Right lobe of liver (tissue), 6 donors: ENCODE measurements around the gene JAKMIP1. TPM values are rescaled to one million over a fixed set of nuclear protein-coding genes. Genes with fewer than 3 reads are reported as not detected.
A peak's percentile ranks its signal among the peaks of the same experiment; 100 is the strongest.

Source experiments
- ATAC-seq, 4 donors: fragments of 200-7000 bp; cut with Tn5 transposase; one replicate each; pipeline ENCODE4 v1.9.1; 2020; ENCODE audit warnings: mild to moderate bottlenecking in 4 of 4, moderate library complexity in 4 of 4
- DNase-seq, 3 donors: peaks; one replicate each; pipeline ENCODE4 v3.0.0-alpha.2; 2020
- H3K27ac ChIP-seq, 3 donors: fragments of 200-600 bp; one replicate each; pipeline ENCODE4 v1.8.0; 2022
- H3K27me3 ChIP-seq, 2 donors: fragments of 200-600 bp; one replicate each; pipeline ENCODE4 v1.8.0; 2022
- H3K36me3 ChIP-seq, 4 donors: fragments of 200-600 bp; sonication (generic) in 1 of 4; one replicate each; pipeline versions ENCODE4 v1.5.1 to v1.8.0; 2017 to 2022; ENCODE audit warnings: control low read depth in 1 of 4
- H3K4me1 ChIP-seq, 4 donors: fragments of 200-600 bp; sonication (generic) in 1 of 4; one replicate each; pipeline versions ENCODE4 v1.5.1 to v1.8.0; 2017 to 2022; ENCODE audit warnings: control low read depth in 1 of 4
- H3K4me3 ChIP-seq, 3 donors: fragments of 200-600 bp; one replicate each; pipeline ENCODE4 v1.8.0; 2022
- H3K9me3 ChIP-seq, 4 donors: fragments of 200-600 bp; sonication (generic) in 1 of 4; one replicate each; pipeline versions ENCODE4 v1.5.1 to v1.8.0; 2017 to 2022; ENCODE audit warnings: control low read depth in 1 of 4
- POLR2A ChIP-seq: fragments of 450-650 bp; IDR thresholded peaks from one replicate; pipeline ENCODE4 v1.6.1; 2017; ENCODE audit warnings: antibody characterized with exemption, mild to moderate bottlenecking
- WGBS: methylation state at CpG from one replicate; pipeline ENCODE4 v1.1.6; 2018; ENCODE audit warnings: low coverage, low lambda C conversion rate; ENCODE audit not compliant: insufficient coverage; ENCODE audit errors: missing lambda C conversion rate; 5-methylcytosine and 5-hydroxymethylcytosine counted together
- intact Hi-C, 2 donors: fragments of 100-400 bp; cut with DNase I; formaldehyde crosslinking; loops; one replicate each; pipeline versions ENCODE4 v1.11.2 to v1.14.1; 2022
- total RNA-seq, 6 experiments: library from RNA; depleted of rRNA in 2 of 6; stranded (reverse); fragments of >200 nt in 2 of 6; fragmentation: NEBNext Ultra II Directional in 3 of 6; extraction: Animal tissue kit (Norgen Biotek cat#: 25700) in 3 of 6; gene quantifications; one replicate each; pipeline versions ENCODE4 v1.1.0 to v1.2.4, GENCODE V29; 2016 to 2023
- TF ChIP-seq, protein P1 (sequence below), 4 donors: fragments of 200-600 bp in 3 of 4; fragments of 450-650 bp in 1 of 4; IDR thresholded peaks; one replicate each; pipeline versions ENCODE4 v1.5.1 to v1.8.0; 2016 to 2022; ENCODE audit warnings: antibody characterized with exemption in 4 of 4, mild to moderate bottlenecking in 2 of 4
- donor health status: DM: no; HTN: yes; CAD: no.
- donor health status: DM: no; HTN: no; CAD: no.
- donor health status: DM: no; HTN: no; CAD: no.
- donor health status: DM: no; HTN: yes; CAD: no.
- donor health status: DM: no; HTN: yes; CAD: no.

Gene JAKMIP1
- total RNA-seq, 6 experiments from 2014 or later = 0.12 TPM; not detected in 5

DNA sequence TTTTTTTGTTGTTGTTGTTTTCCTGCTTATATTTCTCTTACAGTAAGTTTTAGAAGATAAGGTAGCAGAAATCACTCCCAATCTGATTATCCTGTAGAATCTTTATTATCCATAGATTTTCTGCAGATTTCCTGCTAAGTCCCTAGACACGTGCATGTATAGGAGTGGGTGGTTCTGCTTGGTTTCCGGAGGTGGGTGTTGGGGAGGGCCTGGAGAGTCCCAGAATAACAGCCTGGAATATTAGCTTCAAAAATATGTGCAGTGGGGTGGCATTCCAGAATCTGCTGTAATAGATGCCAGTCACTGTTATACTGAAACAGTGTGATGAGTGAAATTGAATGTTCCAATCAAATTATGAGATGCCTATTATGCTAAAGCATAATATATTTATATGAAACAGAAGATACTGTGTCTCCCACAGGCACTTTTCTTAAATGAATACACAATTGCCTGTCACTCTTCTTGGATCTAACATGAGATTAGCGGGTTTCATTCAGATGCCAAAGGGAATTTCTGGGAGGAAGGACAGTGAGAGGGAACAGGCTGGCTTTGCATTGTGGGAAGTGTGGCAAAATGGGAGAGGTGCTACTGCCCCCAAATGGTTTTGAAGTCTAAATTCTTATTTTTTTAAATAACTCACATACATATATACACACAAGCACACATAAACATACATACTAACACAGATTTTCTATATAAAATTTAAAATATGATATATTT is 219.8 kb downstream of the JAKMIP1 start:
- Histone ChIP-seq H3K4me1 (no peaks in the 10 kb centered on the region), H3K4me3 (no peak overlapping the region), H3K36me3 (no peaks in the 10 kb centered on the region), H3K9me3 (no peaks in the 10 kb centered on the region), H3K27me3 (no peaks in the 10 kb centered on the region), H3K27ac (no peak overlapping the region)
- TF ChIP-seq, protein P1, sequence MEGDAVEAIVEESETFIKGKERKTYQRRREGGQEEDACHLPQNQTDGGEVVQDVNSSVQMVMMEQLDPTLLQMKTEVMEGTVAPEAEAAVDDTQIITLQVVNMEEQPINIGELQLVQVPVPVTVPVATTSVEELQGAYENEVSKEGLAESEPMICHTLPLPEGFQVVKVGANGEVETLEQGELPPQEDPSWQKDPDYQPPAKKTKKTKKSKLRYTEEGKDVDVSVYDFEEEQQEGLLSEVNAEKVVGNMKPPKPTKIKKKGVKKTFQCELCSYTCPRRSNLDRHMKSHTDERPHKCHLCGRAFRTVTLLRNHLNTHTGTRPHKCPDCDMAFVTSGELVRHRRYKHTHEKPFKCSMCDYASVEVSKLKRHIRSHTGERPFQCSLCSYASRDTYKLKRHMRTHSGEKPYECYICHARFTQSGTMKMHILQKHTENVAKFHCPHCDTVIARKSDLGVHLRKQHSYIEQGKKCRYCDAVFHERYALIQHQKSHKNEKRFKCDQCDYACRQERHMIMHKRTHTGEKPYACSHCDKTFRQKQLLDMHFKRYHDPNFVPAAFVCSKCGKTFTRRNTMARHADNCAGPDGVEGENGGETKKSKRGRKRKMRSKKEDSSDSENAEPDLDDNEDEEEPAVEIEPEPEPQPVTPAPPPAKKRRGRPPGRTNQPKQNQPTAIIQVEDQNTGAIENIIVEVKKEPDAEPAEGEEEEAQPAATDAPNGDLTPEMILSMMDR (IDR thresholded peaks at IDR 0.05) = no peak
- TF ChIP-seq POLR2A = no peak
- 41% methylated on average over 3 of the region's 3 CpGs for WGBS
- DNase-seq = no peak
- intact Hi-C loops = no loop called here
- no peak for ATAC-seq

DNA sequence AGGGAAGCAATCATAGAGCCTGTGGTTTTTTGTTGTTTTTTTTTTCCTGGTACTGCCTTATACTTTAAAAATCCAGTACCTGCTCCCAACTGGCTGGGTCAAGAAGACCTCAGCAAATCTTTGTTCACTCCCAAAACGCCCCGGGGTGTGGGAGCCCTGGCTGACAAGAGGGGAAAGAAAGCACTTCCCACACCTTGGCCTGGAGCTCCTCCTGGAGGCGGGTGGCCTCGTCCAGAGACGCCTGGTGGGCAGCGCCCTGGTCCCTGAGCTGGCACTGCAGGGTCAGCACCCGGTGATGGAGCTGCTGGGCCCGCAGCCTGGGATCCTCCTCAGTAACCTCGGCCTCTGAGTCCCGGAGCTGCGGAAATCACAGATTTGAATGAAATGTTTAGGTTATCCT is 220.4 kb downstream of the JAKMIP1 start:
- Histone ChIP-seq H3K4me1 (no peaks in the 10 kb centered on the region), H3K27ac (no peak overlapping the region), H3K27me3 (no peaks in the 10 kb centered on the region), H3K36me3 (no peaks in the 10 kb centered on the region), H3K4me3 (no peak overlapping the region), H3K9me3 (no peaks in the 10 kb centered on the region)
- peak in 1 of 4 donors; percentile 21 for ATAC-seq
- intact Hi-C loops = no loop called here
- WGBS = 5% methylated on average over 8 of the region's 11 CpGs
- no peak for DNase-seq
- no peak for TF ChIP-seq POLR2A
- TF ChIP-seq, protein P1 (IDR thresholded peaks at IDR 0.05) = peak in 2 of 4 donors; percentile 10 to 21

DNA sequence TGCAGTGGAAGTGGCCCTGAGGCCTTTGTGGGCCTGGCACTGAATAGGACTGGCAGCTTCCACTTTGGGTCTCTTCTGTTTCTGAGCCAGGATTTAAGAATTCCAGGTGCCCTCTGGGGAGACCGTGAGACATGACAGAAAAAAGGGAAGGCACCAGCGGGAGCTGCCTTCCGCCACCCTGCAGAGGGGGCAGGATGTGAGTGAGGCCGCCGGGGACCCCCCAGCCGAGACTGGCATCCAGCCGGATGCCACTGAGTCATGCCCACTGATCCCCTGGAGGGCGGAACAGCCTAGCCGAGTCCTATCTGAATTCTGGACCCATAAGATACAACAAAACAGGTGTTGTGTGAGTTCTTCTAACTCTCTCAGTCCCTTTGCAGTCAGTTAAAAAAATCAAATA is 223.4 kb downstream of the JAKMIP1 start:
- Histone ChIP-seq H3K36me3 (no peaks in the 10 kb centered on the region), H3K4me3 (no peak overlapping the region), H3K27me3 (no peaks in the 10 kb centered on the region), H3K27ac (no peak overlapping the region), H3K4me1 (no peaks in the 10 kb centered on the region), H3K9me3 (no peaks in the 10 kb centered on the region)
- 52% methylated on average over 9 of the region's 9 CpGs for WGBS
- ATAC-seq (no peak), DNase-seq (no peak)
- intact Hi-C loops = no loop called here
- TF ChIP-seq POLR2A = no peak
- TF ChIP-seq, protein P1 (IDR thresholded peaks at IDR 0.05) = no peak

DNA sequence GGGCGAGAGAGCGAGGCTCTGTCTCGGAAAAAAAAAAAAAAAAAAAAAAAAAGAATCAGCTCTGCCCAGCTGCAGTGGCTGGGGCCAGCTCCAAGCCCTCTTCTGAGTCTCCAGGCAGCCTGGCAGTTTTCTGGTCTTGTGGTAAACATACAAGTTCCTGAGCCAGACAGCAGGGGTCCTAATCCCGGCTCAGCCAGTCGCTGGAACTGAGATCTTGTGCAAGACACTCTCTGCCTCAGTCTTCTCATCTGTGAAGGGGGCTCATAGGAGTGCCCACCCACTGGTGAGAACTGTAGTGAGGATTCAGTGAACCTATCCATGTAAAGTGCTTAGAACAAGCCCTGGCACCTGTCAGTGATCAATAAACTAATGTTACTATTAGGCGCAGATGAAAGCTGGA is 223.9 kb downstream of the JAKMIP1 start:
- WGBS = no CpG with 5 or more reads among the region's 6 CpGs
- intact Hi-C loops = no loop called here
- TF ChIP-seq, protein P1 (IDR thresholded peaks at IDR 0.05) = no peak
- TF ChIP-seq POLR2A = no peak

More for the DNA sequence above, 223.9 kb downstream of the JAKMIP1 start:
- Histone ChIP-seq H3K9me3 (no peaks in the 10 kb centered on the region), H3K4me1 (no peaks in the 10 kb centered on the region), H3K36me3 (no peaks in the 10 kb centered on the region), H3K4me3 (no peak overlapping the region), H3K27me3 (no peaks in the 10 kb centered on the region), H3K27ac (no peak overlapping the region)
- ATAC-seq = no peak
- no peak for DNase-seq

Other genes with a start within 250 kb of the JAKMIP1 start
- under 1 TPM in 2 of 6 experiments, not detected in 4; under 0.01 to 0.06 TPM for gene C4orf50, start 182.1 kb downstream of the JAKMIP1 start, total RNA-seq
- gene WFS1, start 69.3 kb upstream of the JAKMIP1 start, total RNA-seq = 10 to 100 TPM; 11.3 to 19.7 (median 15.9) TPM